Panc1 (cell line): ENCODE results near the gene SIK3. TPM values are rescaled to one million over a fixed set of nuclear protein-coding genes. Genes with fewer than 3 reads are reported as not detected.

Source experiments
- ATAC-seq: fragments of 200-7000 bp; cut with Tn5 transposase; 2 replicates; pipeline ENCODE4 v1.9.1; 2020; ENCODE audit warnings: mild to moderate bottlenecking, moderate library complexity
- BruUV-seq: library from RNA; stranded (reverse); fragments of 400-500 nt; replicated peaks from 2 replicates; lab custom pipeline; 2021; lab: Mats Ljungman, UMichigan
- CTCF ChIA-PET: fragments of 300-600 bp; sonication (Branson Sonifier 250); formaldehyde crosslinking; loops from one replicate; lab custom pipeline; 2022; ENCODE audit warnings: antibody characterized with exemption; lab: Charles Lee
- POLR2A ChIA-PET: fragments of 300-600 bp; sonication (Branson Sonifier 250); formaldehyde crosslinking; loops from one replicate; lab custom pipeline; 2022; ENCODE audit warnings: antibody characterized with exemption; lab: Charles Lee
- DNase-seq: peaks from one replicate; pipeline ENCODE4 v3.0.0-alpha.2; 2010; ENCODE audit warnings: low read depth, low spot score
- H3K27ac ChIP-seq: 2 replicates; pipeline ENCODE4 v1.5.1; 2011; ENCODE audit warnings: mild to moderate bottlenecking, low read length, inconsistent platforms
- H3K27me3 ChIP-seq: fragments of 200-500 bp; sonication (Bioruptor generic); 2 replicates; pipeline ENCODE4 v1.6.0; 2014; ENCODE audit warnings: low read length, inconsistent platforms; ENCODE audit not compliant: control insufficient read depth, insufficient read depth
- H3K36me3 ChIP-seq: fragments of 200-500 bp; sonication (Bioruptor generic); 2 replicates; pipeline ENCODE4 v1.5.1; 2014; ENCODE audit warnings: inconsistent platforms, mild to moderate bottlenecking, low read length, moderate library complexity; ENCODE audit not compliant: control insufficient read depth, insufficient read depth
- H3K4me1 ChIP-seq: 2 replicates; pipeline ENCODE4 v1.5.1; 2011; ENCODE audit warnings: inconsistent platforms, mild to moderate bottlenecking, low read length, moderate library complexity; ENCODE audit not compliant: control insufficient read depth, insufficient read depth
- H3K4me3 ChIP-seq, 2 experiments: 2 replicates each; pipeline ENCODE4 v1.5.1; 2011 to 2012; ENCODE audit warnings: low read depth in 2 of 2, low read length in 2 of 2, mild to moderate bottlenecking in 2 of 2, inconsistent platforms in 1 of 2, moderate library complexity in 1 of 2
- H3K9me3 ChIP-seq: fragments of 200-500 bp; sonication (Bioruptor generic); 2 replicates; pipeline ENCODE4 v1.5.1; 2014; ENCODE audit warnings: low read depth, mild to moderate bottlenecking, inconsistent platforms, low read length, moderate library complexity; ENCODE audit not compliant: control insufficient read depth, insufficient read depth
- POLR2AphosphoS5 ChIP-seq: IDR thresholded peaks from 2 replicates; pipeline ENCODE4 v1.6.1; 2012; ENCODE audit warnings: mild to moderate bottlenecking, low read depth, low read length, moderate library complexity
- SIN3A ChIP-seq: IDR thresholded peaks from 2 replicates; pipeline ENCODE4 v1.6.1; 2012; ENCODE audit warnings: low read depth, mild to moderate bottlenecking, low read length, moderate library complexity, borderline replicate concordance; ENCODE audit not compliant: insufficient read depth
- TCF7L2 ChIP-seq: IDR thresholded peaks from 2 replicates; pipeline ENCODE4 v1.6.1; 2011; ENCODE audit warnings: mild to moderate bottlenecking, low read depth, low read length, inconsistent platforms
- in situ Hi-C: cut with HindIII; loops from 2 replicates; pipeline ENCODE4 v1.10.0; 2016; ENCODE audit warnings: low sequenced_read_pairs, low pct_unique_long_range_greater_than_20kb
- intact Hi-C: fragments of 100-400 bp; cut with micrococcal nuclease; formaldehyde crosslinking; loops from one replicate; pipeline ENCODE4 v1.10.0; 2022; ENCODE audit not compliant: unreplicated experiment
- total RNA-seq: library from RNA; stranded (reverse); gene quantifications from one replicate; pipeline ENCODE4 v1.2.1, GENCODE V29; 2021; ENCODE audit not compliant: unreplicated experiment
- TF ChIP-seq, protein P1 (sequence below): fragments of 450-650 bp; IDR thresholded peaks from 2 replicates; pipeline ENCODE4 v1.5.1; 2017; ENCODE audit warnings: mild to moderate bottlenecking
- TF ChIP-seq, protein P2 (sequence below), 2 experiments: IDR thresholded peaks; 2 replicates each; pipeline ENCODE4 v1.6.1; 2011 to 2012; ENCODE audit warnings: low read depth in 2 of 2, control low read depth in 1 of 2, low read length in 1 of 2, mild to moderate bottlenecking in 1 of 2, moderate library complexity in 1 of 2; ENCODE audit not compliant: insufficient read depth in 1 of 2

SIK3 gene
- total RNA-seq, 1 experiment from 2014 or later, result 39.7 TPM

DNA sequence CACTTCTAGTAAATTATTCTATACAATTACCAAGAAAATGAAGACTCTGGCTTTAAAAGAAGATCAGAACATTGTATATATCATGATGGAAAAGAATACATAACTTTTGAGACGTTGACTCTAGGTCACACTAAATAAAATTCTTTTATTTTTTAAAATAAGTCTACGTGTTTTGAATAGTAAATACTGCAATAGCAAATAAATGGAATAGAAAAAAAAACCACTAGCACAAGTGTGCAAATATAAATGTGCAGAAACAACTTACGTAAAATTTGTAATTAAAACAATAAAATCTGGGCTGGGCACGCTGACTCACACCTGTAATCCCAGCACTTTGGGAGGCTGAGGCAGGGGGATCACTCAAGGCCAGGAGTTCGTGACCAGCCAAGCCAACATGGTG lies 17.9 kb downstream of the SIK3 start:
- Histone ChIP-seq H3K4me3 (no peak overlapping the region), H3K27me3 (no peaks in the 10 kb centered on the region), H3K9me3 (no peaks in the 10 kb centered on the region), H3K4me1 (peaks cover 19% of the 10 kb centered on the region), H3K36me3 (no peaks in the 10 kb centered on the region), H3K27ac (no peak overlapping the region)
- TF ChIP-seq, protein P1, sequence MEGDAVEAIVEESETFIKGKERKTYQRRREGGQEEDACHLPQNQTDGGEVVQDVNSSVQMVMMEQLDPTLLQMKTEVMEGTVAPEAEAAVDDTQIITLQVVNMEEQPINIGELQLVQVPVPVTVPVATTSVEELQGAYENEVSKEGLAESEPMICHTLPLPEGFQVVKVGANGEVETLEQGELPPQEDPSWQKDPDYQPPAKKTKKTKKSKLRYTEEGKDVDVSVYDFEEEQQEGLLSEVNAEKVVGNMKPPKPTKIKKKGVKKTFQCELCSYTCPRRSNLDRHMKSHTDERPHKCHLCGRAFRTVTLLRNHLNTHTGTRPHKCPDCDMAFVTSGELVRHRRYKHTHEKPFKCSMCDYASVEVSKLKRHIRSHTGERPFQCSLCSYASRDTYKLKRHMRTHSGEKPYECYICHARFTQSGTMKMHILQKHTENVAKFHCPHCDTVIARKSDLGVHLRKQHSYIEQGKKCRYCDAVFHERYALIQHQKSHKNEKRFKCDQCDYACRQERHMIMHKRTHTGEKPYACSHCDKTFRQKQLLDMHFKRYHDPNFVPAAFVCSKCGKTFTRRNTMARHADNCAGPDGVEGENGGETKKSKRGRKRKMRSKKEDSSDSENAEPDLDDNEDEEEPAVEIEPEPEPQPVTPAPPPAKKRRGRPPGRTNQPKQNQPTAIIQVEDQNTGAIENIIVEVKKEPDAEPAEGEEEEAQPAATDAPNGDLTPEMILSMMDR, result no peak
- TF ChIP-seq, protein P2, sequence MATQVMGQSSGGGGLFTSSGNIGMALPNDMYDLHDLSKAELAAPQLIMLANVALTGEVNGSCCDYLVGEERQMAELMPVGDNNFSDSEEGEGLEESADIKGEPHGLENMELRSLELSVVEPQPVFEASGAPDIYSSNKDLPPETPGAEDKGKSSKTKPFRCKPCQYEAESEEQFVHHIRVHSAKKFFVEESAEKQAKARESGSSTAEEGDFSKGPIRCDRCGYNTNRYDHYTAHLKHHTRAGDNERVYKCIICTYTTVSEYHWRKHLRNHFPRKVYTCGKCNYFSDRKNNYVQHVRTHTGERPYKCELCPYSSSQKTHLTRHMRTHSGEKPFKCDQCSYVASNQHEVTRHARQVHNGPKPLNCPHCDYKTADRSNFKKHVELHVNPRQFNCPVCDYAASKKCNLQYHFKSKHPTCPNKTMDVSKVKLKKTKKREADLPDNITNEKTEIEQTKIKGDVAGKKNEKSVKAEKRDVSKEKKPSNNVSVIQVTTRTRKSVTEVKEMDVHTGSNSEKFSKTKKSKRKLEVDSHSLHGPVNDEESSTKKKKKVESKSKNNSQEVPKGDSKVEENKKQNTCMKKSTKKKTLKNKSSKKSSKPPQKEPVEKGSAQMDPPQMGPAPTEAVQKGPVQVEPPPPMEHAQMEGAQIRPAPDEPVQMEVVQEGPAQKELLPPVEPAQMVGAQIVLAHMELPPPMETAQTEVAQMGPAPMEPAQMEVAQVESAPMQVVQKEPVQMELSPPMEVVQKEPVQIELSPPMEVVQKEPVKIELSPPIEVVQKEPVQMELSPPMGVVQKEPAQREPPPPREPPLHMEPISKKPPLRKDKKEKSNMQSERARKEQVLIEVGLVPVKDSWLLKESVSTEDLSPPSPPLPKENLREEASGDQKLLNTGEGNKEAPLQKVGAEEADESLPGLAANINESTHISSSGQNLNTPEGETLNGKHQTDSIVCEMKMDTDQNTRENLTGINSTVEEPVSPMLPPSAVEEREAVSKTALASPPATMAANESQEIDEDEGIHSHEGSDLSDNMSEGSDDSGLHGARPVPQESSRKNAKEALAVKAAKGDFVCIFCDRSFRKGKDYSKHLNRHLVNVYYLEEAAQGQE (IDR thresholded peaks at IDR 0.05; ENCODE audit: insufficient read depth in 1 of 2, low read depth in 2 of 2, low read length in 1 of 2), result no peak
- no peak for TF ChIP-seq TCF7L2
- TF ChIP-seq SIN3A, result no peak
- TF ChIP-seq POLR2AphosphoS5, result no peak
- ATAC-seq (no peak), DNase-seq (no peak)
- POLR2A ChIA-PET, result no interaction called here
- CTCF ChIA-PET, result no interaction called here
- in situ Hi-C loops, result no loop called here
- intact Hi-C loops, result no loop called here
- BruUV-seq, result no TSS peak

DNA sequence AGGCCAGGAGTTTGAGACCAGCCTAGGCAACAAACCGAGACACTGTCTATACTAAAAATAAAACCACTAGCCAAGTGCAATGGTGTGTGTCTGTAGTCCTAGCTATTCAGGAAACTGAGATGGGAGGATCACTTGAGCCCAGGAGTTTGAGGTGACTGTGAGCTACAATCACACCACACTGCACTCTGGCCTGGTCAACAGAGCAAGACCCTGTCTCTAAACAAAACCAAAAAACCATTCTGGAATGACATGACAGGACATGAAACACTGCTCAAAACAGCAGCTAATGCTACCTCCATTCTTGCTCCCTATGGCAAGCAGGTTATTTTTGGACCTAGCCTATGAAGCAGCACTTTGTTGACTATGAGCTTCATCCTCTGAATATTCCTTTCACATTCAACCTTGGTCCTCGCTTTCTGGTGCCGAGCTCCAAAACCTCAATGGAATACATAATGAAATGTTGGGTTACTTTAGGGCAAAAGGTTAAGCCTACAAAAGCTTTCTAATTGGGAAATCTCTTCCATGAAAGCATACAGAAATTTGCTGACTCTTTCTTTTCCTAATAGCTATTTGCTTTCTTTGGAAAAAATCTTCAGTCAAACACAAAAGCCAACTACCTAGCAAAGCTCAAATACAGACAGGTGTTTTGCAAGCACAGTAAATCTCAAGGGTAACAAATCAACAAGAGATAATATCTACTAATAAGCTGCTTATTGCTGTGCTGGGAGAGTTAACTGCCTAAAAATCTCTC lies 21.1 kb downstream of the SIK3 start:
- peaks cover 35% of the 10 kb centered on the region for H3K4me1 ChIP-seq
- TF ChIP-seq POLR2AphosphoS5, result no peak
- TF ChIP-seq, protein P1, result no peak
- ATAC-seq (no peak), DNase-seq (no peak)
- no peaks in the 10 kb centered on the region for H3K36me3 ChIP-seq
- no peak overlapping the region for H3K27ac ChIP-seq
- BruUV-seq, result no TSS peak
- intact Hi-C loops, result no loop called here
- H3K4me3 ChIP-seq, result no peak overlapping the region
- H3K9me3 ChIP-seq, result no peaks in the 10 kb centered on the region
- in situ Hi-C loops, result no loop called here
- POLR2A ChIA-PET, result interaction anchor here (0.5 to 1.1 kb wide), 4 partner anchors 20 to 261 kb away, joined by 3 to 9 read pairs (median 4); partner anchors contain the start of gene SIK3
- H3K27me3 ChIP-seq, result no peaks in the 10 kb centered on the region
- CTCF ChIA-PET, result interaction anchor here (1.0 kb wide), 1 partner anchor 241 kb away, joined by 3 read pairs; no protein-coding TSS in a partner anchor
